Fibroblast of the aortic adventitia (primary cell): ENCODE measurements around the gene PPM1B. TPM values are rescaled to one million over a fixed set of nuclear protein-coding genes. Genes with fewer than 3 reads are reported as not detected.
"Not testable (repeated sequence)": the region's sequence is repeated elsewhere in the genome, so short reads cannot be mapped to it uniquely, and the experiment has no call there.

Experiments
- DNase-seq: peaks from one replicate; pipeline ENCODE4 v3.0.0-alpha.2; 2010; ENCODE audit warnings: low read depth
- H3K4me3 ChIP-seq: 2 replicates; pipeline ENCODE4 v1.5.1; 2011; ENCODE audit warnings: low read depth, mild to moderate bottlenecking, control low read depth, low read length, moderate library complexity
- CTCF ChIP-seq: IDR thresholded peaks from 2 replicates; pipeline ENCODE4 v1.5.1; 2011; ENCODE audit warnings: mild to moderate bottlenecking, low read length, control low read depth, inconsistent platforms; ENCODE audit not compliant: insufficient read depth
- total RNA-seq: library from RNA; depleted of rRNA; stranded (reverse); fragments of >200 nt; gene quantifications from 2 replicates; pipeline ENCODE4 v1.2.3, GENCODE V29; 2012; ENCODE audit warnings: low replicate concordance

The PPM1B gene
- total RNA-seq, 1 donor, result 30.0 TPM

GRCh38 chr2:44203542-44203941 lies 34.9 kb downstream of the PPM1B start:
- DNase-seq, result no peak
- no peak overlapping the region for H3K4me3 ChIP-seq
- no peak for TF ChIP-seq CTCF

DNA sequence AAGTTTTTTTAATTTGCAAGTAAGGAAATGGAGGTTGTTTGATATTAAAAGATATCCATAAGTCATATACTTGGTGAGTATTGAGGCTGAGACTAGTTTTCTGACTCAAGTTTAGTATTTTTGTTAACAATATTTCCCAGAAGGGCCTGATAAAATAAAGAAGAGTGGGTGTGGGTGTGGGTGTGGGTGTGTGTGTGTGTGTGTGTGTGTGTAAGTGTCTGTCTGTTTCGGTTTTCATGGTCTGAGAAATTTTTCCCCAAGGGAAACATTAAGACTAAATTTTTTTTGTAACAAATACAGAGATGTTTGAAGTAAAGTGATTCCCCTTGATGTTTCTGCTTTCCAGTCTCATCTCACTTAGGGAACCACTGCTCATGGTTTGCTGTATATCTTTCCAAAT lies 36.5 kb downstream of the PPM1B start:
- no peak overlapping the region for H3K4me3 ChIP-seq
- TF ChIP-seq CTCF, result no peak
- peak; percentile 14 for DNase-seq

- DNase-seq, result no peak
- H3K4me3 ChIP-seq, result no peak overlapping the region
- TF ChIP-seq CTCF, result no peak
These were observed 38.4 kb downstream of the PPM1B start for GRCh38 chr2:44207102-44207501.

GRCh38 chr2:44207648-44208047 lies 39.0 kb downstream of the PPM1B start:
- not testable (repeated sequence) for DNase-seq, H3K4me3 ChIP-seq

GRCh38 chr2:44210362-44210761 lies 41.7 kb downstream of the PPM1B start:
- TF ChIP-seq CTCF, result no peak
- no peak overlapping the region for H3K4me3 ChIP-seq
- no peak for DNase-seq

- DNase-seq, result no peak
- H3K4me3 ChIP-seq, result no peak overlapping the region
- TF ChIP-seq CTCF, result no peak
These were observed 42.5 kb downstream of the PPM1B start for GRCh38 chr2:44211183-44211582.

DNA sequence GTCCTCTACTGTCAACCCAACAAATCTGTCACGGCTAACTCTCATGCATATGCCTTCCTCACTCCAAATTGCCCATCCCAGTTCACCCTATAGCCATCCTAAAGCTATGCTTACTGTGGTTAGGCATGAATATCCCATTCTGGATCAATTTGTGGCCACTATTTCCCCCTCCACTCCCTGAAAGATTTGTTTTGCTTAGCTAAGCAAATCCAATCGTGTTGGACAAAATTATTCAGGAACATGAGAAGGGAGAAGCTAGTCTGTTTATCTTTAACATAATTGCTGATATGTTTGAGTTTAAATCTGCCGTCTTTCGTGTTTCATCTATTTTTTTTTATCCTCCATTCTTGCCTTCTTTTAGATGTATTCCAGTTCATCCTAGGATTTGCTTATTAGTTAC lies 43.6 kb downstream of the PPM1B start:
- H3K4me3 ChIP-seq, result no peak overlapping the region
- TF ChIP-seq CTCF, result no peak
- no peak for DNase-seq
